ENCODE measurements around the gene UBE2Q2.
"Not testable (repeated sequence)": the region's sequence is repeated elsewhere in the genome, so short reads cannot be mapped to it uniquely, and the experiment has no call there.

Gene UBE2Q2

DNA sequence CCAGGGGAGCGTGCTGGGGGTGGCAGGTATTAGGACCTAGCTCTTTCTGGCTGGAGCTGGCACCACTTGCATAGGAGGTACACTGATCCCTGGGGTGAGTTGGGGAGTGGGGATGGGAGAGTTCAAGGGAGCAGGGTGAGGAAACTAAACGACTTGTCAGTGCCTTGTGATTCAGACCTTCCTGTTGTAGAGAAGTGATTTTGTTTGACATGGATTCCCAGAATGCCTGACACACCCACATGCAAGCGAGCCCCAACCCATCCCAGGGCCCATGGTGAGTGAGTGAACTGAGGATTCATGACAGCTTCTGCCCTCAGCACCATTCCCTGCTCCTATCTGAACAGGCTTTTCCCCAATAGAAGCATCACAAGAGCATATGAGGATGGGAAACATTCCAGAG, 15.6 kb upstream of the UBE2Q2 start:
- no peak for DNase-seq

GRCh38 chr15:75828429-75828828, 14.8 kb upstream of the UBE2Q2 start:
- DNase-seq: no peak

DNA sequence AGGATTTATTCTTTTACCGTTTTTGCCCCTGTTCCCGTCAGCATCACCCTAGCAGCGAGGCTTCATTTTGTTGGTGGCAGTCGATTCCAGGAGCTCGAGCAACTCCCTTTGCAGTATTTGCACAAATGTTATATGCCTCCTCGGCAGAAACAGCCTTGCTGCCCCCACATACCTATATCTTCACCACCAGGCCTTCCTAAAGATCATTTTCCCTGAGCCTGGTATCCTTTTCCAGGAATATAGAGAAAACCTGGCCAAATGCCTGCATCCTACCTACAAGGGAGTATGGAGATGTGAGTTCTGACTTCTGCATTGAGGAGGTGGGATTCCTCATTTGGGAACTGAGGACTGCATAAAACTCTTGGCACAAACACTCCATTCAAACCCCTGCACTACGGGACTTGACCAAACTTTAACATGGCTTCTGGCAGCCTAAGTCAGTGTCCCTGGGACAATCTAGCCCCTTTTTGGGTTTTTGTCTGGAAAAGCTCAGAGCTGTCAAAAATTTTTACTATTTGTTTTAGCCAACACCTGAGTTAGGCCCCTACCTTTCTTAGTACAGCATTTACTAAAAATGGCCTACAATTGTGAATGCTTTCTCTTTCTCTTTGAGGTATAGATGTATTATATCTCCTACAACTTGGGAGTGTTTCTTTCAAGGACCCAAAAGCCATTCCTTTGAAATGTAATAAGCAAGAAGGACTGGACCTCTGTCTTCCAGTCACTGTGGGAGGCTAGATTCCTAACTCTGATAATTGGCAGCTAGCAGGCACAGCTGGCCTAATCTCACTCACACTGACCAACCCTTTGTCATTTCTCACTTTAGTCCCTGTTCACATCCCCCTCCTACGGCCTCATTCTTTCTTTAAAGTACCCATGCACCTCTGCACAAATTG, 12.1 kb upstream of the UBE2Q2 start:
- no peak for DNase-seq

DNA sequence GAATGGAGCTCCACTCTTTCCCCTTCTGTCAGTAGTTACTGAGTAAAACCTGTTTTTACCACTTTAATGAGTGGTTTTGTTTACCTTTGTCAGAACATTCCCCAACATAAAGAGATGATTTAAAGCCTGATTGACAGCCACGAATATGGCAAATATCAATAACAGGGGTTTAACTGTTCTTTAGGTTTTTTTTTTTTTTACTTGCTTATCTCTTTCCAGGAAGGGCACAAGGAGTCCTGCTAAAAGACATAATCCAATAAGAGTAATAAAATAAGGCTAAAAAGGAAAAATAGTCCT, 11.5 kb upstream of the UBE2Q2 start:
- no peak for DNase-seq

DNA sequence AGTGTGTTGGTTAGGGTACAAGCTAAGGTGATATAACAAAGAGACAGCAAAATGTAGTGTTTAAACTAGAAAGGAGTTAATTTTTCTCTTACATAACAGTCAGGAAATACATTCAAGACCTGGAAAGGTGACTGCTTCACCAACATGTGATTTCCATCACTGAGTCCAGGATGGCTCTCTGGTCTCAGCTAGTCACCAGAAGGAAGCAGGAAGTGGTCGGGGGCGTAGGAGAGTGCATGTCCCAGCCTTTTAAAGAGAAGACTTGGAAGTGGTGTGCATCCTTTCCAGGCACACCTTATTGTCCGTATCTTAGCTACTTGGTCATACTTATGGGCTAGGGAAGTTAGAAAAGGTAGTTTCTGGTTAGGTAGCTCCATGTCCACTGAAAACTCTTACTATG, 11.1 kb upstream of the UBE2Q2 start:
- no peak for DNase-seq

GRCh38 chr15:75834021-75834420, 9.2 kb upstream of the UBE2Q2 start:
- DNase-seq: no peak

- DNase-seq: no peak
These were observed 7.0 kb upstream of the UBE2Q2 start for GRCh38 chr15:75835990-75836958.

- DNase-seq: no peak
These were observed 6.3 kb upstream of the UBE2Q2 start for GRCh38 chr15:75836959-75837334.

- no peak for DNase-seq
These were observed 2.6 kb upstream of the UBE2Q2 start for GRCh38 chr15:75840659-75841058.

- no peak for DNase-seq
These were observed 1.6 kb upstream of the UBE2Q2 start for GRCh38 chr15:75841626-75842025.

DNA sequence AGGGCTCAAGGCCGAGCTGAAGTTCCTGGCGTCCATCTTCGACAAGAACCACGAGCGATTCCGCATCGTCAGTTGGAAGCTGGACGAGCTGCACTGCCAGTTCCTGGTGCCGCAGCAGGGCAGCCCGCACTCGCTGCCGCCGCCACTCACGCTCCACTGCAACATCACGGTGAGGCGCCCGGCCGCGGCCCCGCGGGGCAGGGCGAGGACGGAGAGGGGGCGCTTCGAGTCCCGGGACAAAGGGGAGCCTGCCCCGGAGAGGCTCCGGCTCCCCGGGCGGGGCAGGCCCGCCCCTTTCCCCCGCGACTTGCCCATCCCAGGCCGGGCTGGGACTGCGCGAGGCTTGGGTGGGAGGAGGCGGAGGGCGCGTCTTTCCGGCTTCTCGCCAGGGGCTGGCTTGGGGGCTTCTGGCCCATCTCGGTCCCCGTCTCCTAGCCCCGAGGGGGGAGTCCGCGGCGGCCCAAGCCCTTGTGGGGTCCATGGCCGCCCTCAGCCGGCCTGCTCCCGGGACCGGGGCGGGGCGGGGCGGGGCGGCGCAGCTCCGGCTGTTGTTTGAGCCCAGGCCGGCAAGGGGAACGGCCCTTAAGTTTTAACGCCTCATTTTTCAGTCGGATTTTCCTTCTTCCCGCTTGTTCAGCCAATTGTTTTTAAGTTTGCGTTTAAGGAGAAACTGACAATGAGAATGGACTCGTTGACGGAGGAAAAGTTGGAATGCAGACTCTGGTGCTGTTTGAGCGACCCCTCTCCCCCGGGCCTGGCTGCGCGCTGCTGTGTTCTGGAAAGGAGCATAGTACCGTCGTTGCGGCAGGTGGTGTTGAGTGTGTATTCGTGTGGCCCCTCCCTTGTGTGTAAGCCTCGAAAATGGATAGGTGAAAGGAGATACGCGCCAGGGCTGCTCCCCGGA, 683 bp downstream of the UBE2Q2 start:
- DNase-seq: peak; percentile 16

DNA sequence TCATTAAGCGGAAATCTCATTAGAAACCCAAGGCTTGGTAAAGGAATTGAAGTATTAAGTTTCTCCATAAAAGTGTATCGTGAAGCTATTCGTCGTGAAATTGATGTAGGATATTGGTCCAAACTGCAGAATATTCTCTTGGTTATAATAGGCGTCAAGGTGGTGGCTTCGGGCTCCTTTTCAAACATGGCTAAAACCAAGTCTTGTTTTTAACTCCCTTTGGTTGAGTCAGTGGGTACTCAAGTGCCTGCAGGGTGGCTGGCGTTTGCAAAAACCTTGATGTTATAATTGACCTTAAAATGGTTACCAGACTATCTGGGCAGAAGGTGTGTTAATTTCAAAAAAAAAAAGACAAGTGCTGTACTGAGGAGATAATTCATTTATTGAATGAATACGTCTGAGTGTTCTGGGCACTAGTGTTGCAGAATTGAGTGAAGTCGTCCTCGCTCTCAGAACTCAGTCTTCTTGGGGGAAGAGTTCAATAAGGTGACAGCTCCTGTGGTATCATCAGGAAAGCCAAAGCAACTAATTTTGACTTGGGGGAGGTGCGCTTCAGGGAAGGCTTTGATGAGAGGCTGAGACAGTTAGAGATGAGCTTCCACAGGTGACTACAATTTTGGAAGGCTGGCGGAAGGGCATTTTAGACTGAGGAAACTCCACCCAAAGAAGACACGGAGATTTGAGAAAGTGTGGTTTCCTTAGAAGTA, 1.5 kb downstream of the UBE2Q2 start:
- no peak for DNase-seq

DNA sequence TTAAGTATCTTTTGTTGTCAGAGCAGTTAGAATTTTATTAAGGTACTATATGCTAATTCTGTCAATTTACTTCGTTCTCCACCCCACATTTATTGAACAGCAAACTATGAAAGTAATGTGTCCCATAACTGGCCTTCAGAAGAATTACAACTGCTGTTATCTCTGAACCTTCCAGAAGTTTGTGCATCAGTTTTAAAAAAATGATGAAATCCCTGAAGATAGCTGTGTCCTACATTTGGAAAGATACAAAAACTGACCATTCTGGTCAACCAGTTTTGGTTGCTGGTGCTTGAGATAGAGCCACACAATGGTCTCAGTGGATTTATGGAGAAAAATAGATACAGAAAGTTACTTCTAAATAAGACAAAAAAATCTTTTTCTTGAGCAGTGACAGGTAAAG, 5.9 kb downstream of the UBE2Q2 start:
- DNase-seq: no peak

- DNase-seq: no peak
These were observed 7.5 kb downstream of the UBE2Q2 start for GRCh38 chr15:75850708-75851107.

DNA sequence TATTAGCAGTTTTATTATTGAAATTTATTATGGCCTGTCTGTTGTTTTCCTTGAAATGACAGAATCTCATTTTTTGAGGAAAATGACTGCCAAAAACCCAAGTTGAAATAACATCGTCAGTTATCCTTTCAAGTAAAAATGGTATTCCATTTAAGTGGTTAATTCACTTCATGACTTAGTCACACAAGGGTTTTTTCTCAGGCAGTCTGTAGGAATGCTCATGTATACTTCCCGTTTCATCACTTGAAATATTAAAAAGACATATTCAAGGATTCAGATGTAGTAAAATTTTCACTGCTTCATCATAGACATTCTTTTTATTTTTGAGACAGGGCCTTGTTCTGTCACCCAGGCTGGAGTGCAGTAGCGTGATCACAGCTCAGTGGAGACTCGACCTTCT, 8.3 kb downstream of the UBE2Q2 start:
- not testable (repeated sequence) for DNase-seq

- no peak for DNase-seq
These were observed 14.6 kb downstream of the UBE2Q2 start for GRCh38 chr15:75857886-75858285.

GRCh38 chr15:75861750-75862402, 18.6 kb downstream of the UBE2Q2 start:
- no peak for DNase-seq

- no peak for DNase-seq
These were observed 19.5 kb downstream of the UBE2Q2 start for GRCh38 chr15:75862796-75863195.

DNA sequence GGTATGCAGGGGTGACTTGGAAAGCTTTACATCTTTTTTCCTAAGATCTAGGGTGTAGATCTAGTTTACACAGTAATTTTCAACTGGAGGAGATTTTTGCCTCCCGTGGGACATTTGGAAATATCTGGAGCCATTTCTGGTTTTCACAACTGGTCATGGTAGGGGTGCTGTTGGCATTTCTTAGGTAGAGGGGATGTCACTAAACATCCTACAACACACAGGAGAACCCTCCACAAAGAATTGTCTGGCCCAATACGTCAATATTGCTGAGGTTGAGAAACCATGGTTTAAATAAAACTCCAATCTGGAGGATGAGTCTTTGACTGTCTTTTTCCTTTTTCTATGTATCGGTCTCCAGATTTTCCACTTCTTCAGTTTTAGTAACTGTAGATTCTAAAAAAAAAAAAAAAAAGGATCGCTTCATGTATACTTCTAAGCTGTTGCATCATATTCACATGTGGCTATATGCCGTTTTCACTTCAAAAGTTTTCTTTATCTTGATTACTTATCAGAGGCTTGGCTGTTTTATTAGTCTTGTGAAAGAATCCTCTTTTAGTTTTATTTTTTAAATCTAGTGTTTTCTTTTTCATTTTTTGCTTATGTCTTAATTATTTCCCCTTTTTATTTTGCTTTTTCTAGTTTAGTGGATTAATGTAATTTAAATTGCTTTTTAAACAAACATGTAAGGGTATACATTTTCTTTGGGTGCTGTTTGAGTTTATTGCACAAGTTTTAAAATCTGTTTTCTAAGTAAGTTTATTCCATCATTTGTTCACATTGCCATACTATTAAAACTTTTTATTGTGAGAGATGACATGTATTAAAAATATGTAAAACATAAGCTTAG, 21.2 kb downstream of the UBE2Q2 start:
- no peak for DNase-seq

DNA sequence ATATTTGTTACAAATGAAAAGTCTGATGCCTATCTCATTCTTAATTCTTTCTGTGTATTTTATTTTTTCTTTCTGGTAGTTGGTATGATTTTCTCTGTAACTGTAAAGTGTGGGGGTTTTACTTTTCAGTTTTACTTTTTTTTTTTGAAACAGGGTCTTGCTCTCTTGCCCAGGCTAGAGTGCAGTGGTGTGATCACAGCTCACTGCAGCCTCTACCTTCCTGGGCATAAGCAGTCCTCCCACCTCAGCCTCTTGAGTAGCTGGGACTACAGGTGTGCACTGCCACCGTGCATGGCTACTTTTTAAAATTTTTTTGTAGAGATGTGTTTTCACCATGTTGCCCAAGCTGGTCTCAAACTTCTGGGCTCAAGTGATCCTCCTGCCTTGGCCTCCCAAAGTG, 22.8 kb downstream of the UBE2Q2 start:
- DNase-seq: not testable (repeated sequence)

- no peak for DNase-seq
These were observed 23.7 kb downstream of the UBE2Q2 start for GRCh38 chr15:75866916-75867315.

Data from NCI-H1092 (cell line).